WERI-Rb-1 (cell line): ENCODE data around the gene FAM20B.
"Not testable (repeated sequence)": the region's sequence is repeated elsewhere in the genome, so short reads cannot be mapped to it uniquely, and the experiment has no call there.

Experiments used
- DNase-seq: peaks from one replicate; pipeline ENCODE4 v3.0.0-alpha.2; 2020
- H3K27ac ChIP-seq: fragments of 250-450 bp; sonication (Bioruptor Pico); 2 replicates; pipeline ENCODE4 v1.5.1; 2020; ENCODE audit warnings: mild to moderate bottlenecking, moderate library complexity
- H3K27me3 ChIP-seq: fragments of 250-450 bp; sonication (Bioruptor Pico); 2 replicates; pipeline ENCODE4 v1.5.1; 2021; ENCODE audit warnings: mild to moderate bottlenecking, low read depth, moderate library complexity; ENCODE audit not compliant: insufficient read depth, severe bottlenecking
- H3K36me3 ChIP-seq: fragments of 250-450 bp; sonication (Bioruptor Pico); 2 replicates; pipeline ENCODE4 v1.5.1; 2020; ENCODE audit warnings: mild to moderate bottlenecking, moderate library complexity
- H3K4me3 ChIP-seq: 2 replicates; pipeline ENCODE4 v1.5.1; 2011; ENCODE audit warnings: low read depth, mild to moderate bottlenecking, control low read depth, low read length
- H3K9me3 ChIP-seq: fragments of 250-450 bp; sonication (Bioruptor Pico); 2 replicates; pipeline ENCODE4 v1.5.1; 2021; ENCODE audit warnings: mild to moderate bottlenecking, moderate library complexity; ENCODE audit not compliant: severe bottlenecking
- CTCF ChIP-seq: IDR thresholded peaks from 2 replicates; pipeline ENCODE4 v1.5.1; 2011; ENCODE audit warnings: low read depth, mild to moderate bottlenecking, control low read depth, inconsistent platforms, low read length

The FAM20B gene

DNA sequence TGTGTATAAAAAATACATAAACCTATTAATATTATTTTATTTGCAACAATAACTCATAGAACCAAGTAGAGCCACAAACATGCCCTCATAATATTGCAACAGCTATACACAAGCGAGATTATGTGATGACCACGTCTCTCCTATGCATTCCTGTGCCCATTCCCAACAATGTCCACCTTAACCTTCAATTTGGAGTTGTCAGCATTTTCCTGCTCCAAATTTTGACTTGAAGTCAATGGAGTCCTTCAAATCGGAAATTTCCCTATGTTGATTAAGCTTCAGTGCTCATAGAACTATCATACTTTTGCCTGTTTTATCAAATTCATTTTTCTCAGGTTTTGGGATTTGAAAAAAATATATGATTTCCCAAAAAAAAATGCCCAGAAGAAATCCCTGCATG, 27.4 kb upstream of the FAM20B start:
- Histone ChIP-seq H3K36me3 (no peaks in the 10 kb centered on the region), H3K27me3 (no peaks in the 10 kb centered on the region), H3K27ac (no peak overlapping the region), H3K9me3 (no peaks in the 10 kb centered on the region), H3K4me3 (no peak overlapping the region)
- DNase-seq: no peak
- no peak for TF ChIP-seq CTCF

- H3K27me3 ChIP-seq: no peaks in the 10 kb centered on the region
- H3K27ac ChIP-seq: no peak overlapping the region
- no peaks in the 10 kb centered on the region for H3K9me3 ChIP-seq
- H3K36me3 ChIP-seq: no peaks in the 10 kb centered on the region
- no peak overlapping the region for H3K4me3 ChIP-seq
- DNase-seq: no peak
- no peak for TF ChIP-seq CTCF
Observed at GRCh38 chr1:178999061-178999460, 26.6 kb upstream of the FAM20B start.

GRCh38 chr1:179001451-179001850, 24.2 kb upstream of the FAM20B start:
- no peaks in the 10 kb centered on the region for H3K36me3 ChIP-seq
- no peaks in the 10 kb centered on the region for H3K9me3 ChIP-seq
- no peak overlapping the region for H3K27ac ChIP-seq
- no peak for DNase-seq
- no peak overlapping the region for H3K4me3 ChIP-seq
- TF ChIP-seq CTCF: no peak
- H3K27me3 ChIP-seq: no peaks in the 10 kb centered on the region

DNA sequence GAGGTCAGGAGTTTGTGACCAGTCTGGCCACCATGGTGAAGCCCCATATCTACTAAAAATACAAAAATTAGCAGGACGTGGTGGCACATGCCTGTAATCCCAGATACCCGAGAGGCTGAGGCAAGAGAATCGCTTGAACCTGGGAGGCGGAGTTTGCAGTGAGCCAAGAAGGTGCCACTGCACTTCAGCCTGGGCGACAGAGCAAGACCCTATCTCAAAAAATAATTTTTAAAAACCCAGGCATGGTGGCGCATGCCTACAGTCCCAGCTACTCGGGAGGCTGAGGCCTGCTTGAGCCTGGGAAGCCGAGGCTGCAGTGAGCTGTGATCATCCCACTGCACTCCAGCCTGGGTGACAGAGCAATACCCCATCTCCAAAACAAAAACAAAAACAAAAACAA, 23.6 kb upstream of the FAM20B start:
- H3K4me3 ChIP-seq, H3K27me3 ChIP-seq, H3K9me3 ChIP-seq, H3K36me3 ChIP-seq, DNase-seq, H3K27ac ChIP-seq: not testable (repeated sequence)

GRCh38 chr1:179002552-179003345, 22.9 kb upstream of the FAM20B start:
- Histone ChIP-seq H3K9me3 (no peaks in the 10 kb centered on the region), H3K27ac (no peak overlapping the region; the same call in 1 of the 2 replicates), H3K36me3 (no peaks in the 10 kb centered on the region), H3K27me3 (no peaks in the 10 kb centered on the region), H3K4me3 (peak overlapping the region; percentile 24)
- peak; percentile 91 for DNase-seq
- peak; percentile 99 for TF ChIP-seq CTCF

GRCh38 chr1:179003512-179004066, 22.1 kb upstream of the FAM20B start:
- H3K36me3 ChIP-seq: no peaks in the 10 kb centered on the region
- H3K27ac ChIP-seq: no peak overlapping the region

More at GRCh38 chr1:179003512-179004066, 22.1 kb upstream of the FAM20B start:
- TF ChIP-seq CTCF: no peak
- Histone ChIP-seq H3K4me3 (no peak overlapping the region), H3K9me3 (no peaks in the 10 kb centered on the region), H3K27me3 (no peaks in the 10 kb centered on the region)
- DNase-seq: no peak
